Progenitor cell of endocrine pancreas (in vitro differentiated cells): ENCODE results near the gene RBFOX2. TPM values are rescaled to one million over a fixed set of nuclear protein-coding genes. Genes with fewer than 3 reads are reported as not detected.

Source experiments
- DNase-seq: peaks from one replicate; pipeline ENCODE4 v3.0.0; 2021; ENCODE audit warnings: low spot score; ENCODE audit not compliant: unreplicated experiment
- H3K27ac Mint-ChIP-seq: 2 replicates; pipeline ENCODE4 v1.8.0; 2021; ENCODE audit warnings: mild to moderate bottlenecking, moderate library complexity, mixed read lengths
- H3K27me3 Mint-ChIP-seq: 2 replicates; pipeline ENCODE4 v1.8.0; 2021; ENCODE audit warnings: mixed read lengths
- H3K36me3 Mint-ChIP-seq: 2 replicates; pipeline ENCODE4 v1.8.0; 2022; ENCODE audit warnings: mixed read lengths; ENCODE audit not compliant: insufficient read depth
- H3K4me1 Mint-ChIP-seq: 2 replicates; pipeline ENCODE4 v1.8.0; 2021; ENCODE audit warnings: low read depth, mixed read lengths
- H3K4me3 Mint-ChIP-seq: 2 replicates; pipeline ENCODE4 v1.8.0; 2021; ENCODE audit warnings: low read depth, mild to moderate bottlenecking, moderate library complexity, mixed read lengths
- H3K9me3 Mint-ChIP-seq: 2 replicates; pipeline ENCODE4 v1.8.0; 2021; ENCODE audit warnings: low read depth, mixed read lengths
- CTCF ChIP-seq: fragments of 200-600 bp; sonication (generic); IDR thresholded peaks from one replicate; pipeline ENCODE4 v1.5.0; 2021; ENCODE audit warnings: antibody characterized with exemption, mild to moderate bottlenecking; ENCODE audit not compliant: unreplicated experiment
- total RNA-seq: library from RNA; stranded (reverse); gene quantifications from 2 replicates; pipeline ENCODE4 v1.2.1, GENCODE V29; 2021

Gene RBFOX2
- total RNA-seq, 1 donor from 2014 or later, result 140 TPM

DNA sequence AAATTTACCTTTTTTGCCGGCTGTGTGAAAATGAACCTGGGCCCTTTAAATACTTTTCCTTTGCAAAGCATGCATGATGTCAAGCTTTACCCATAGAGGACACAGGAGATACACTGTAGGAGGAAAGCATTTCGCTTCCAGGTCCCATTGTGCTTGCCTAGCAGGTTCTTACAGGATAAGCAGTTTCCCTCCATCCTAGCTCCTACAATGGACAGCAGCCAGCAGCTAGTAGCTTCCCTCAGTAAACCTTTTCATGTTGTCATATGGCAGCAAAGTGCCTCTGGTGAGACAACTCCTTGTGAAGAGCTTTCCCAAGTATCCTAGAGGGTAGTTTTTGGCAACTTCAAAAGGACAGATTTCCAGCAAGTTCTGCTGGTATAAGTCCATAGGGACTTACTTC is 78.4 kb downstream of the RBFOX2 start:
- Mint-ChIP-seq H3K9me3 (peaks cover 3% of the 10 kb centered on the region), H3K36me3 (peaks cover 2% of the 10 kb centered on the region), H3K4me1 (peaks cover 13% of the 10 kb centered on the region), H3K27me3 (no peaks in the 10 kb centered on the region), H3K4me3 (no peak overlapping the region), H3K27ac (no peak overlapping the region)
- TF ChIP-seq CTCF, result no peak
- no peak for DNase-seq

GRCh38 chr22:35949243-35949642 is 79.4 kb downstream of the RBFOX2 start:
- H3K27me3 Mint-ChIP-seq, result no peaks in the 10 kb centered on the region
- peaks cover 2% of the 10 kb centered on the region for H3K36me3 Mint-ChIP-seq

DNA sequence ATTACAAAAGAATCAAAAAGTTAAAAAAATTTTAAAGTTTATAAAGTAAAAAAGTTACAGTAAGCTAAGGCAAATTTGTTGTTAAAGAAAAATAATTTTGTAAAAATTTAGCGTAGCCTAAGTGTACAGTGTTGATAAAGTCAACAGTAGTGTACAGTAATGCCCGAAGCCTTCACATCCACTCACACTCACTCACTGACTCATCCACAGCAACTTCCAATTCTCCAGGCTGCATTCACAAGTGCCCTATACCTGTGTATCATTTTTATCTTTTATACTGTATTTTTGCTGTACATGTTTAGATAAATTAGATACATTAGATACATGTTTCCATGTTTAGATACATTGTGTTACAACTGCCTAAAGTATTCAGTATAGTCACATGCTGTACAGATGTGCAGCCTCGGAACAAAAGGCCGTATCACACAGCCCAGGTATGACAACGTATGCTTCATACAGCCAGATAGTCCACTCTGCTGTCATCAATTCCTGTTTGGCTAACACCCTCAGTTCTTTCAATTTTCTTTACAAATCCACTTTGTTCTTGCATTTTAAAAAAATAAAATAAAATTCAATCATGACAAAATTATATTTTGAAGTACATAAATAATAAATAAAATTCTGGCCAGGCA is 80.7 kb downstream of the RBFOX2 start:
- no peaks in the 10 kb centered on the region for H3K27me3 Mint-ChIP-seq
- no peak overlapping the region for H3K4me3 Mint-ChIP-seq
- peaks cover 10% of the 10 kb centered on the region for H3K4me1 Mint-ChIP-seq
- DNase-seq, result no peak
- TF ChIP-seq CTCF, result no peak
- H3K9me3 Mint-ChIP-seq, result peaks cover 3% of the 10 kb centered on the region
- H3K27ac Mint-ChIP-seq, result no peak overlapping the region
- H3K36me3 Mint-ChIP-seq, result peaks cover 2% of the 10 kb centered on the region

More at GRCh38 chr22:35949243-35949642, 79.4 kb downstream of the RBFOX2 start:
- no peak overlapping the region for H3K4me3 Mint-ChIP-seq
- peaks cover 3% of the 10 kb centered on the region for H3K9me3 Mint-ChIP-seq
- peaks cover 10% of the 10 kb centered on the region for H3K4me1 Mint-ChIP-seq
- no peak for TF ChIP-seq CTCF
- DNase-seq, result no peak
- no peak overlapping the region for H3K27ac Mint-ChIP-seq

- no peak for TF ChIP-seq CTCF
- Mint-ChIP-seq H3K27me3 (no peaks in the 10 kb centered on the region), H3K4me3 (no peak overlapping the region), H3K4me1 (peaks cover 6% of the 10 kb centered on the region), H3K36me3 (no peaks in the 10 kb centered on the region), H3K27ac (no peak overlapping the region), H3K9me3 (no peaks in the 10 kb centered on the region)
- no peak for DNase-seq
Measured at GRCh38 chr22:35944458-35944857, 84.2 kb downstream of the RBFOX2 start.

- DNase-seq, result no peak
- no peak for TF ChIP-seq CTCF
- no peaks in the 10 kb centered on the region for H3K9me3 Mint-ChIP-seq
- no peak overlapping the region for H3K27ac Mint-ChIP-seq
- H3K4me3 Mint-ChIP-seq, result no peak overlapping the region
- H3K27me3 Mint-ChIP-seq, result no peaks in the 10 kb centered on the region
- H3K4me1 Mint-ChIP-seq, result peaks cover 32% of the 10 kb centered on the region
- H3K36me3 Mint-ChIP-seq, result peaks cover 1% of the 10 kb centered on the region
Measured at GRCh38 chr22:35940166-35940565, 88.5 kb downstream of the RBFOX2 start.
